Skeletal muscle tissue (tissue), 4 donors: ENCODE results near the gene REN. TPM values are rescaled to one million over a fixed set of nuclear protein-coding genes. Genes with fewer than 3 reads are reported as not detected.

Experiments
- H3K27ac ChIP-seq: one replicate; pipeline ENCODE4 v1.7.0; 2013; ENCODE audit warnings: mild to moderate bottlenecking, low read depth, low read length, inconsistent platforms
- H3K27me3 ChIP-seq, 3 donors: one replicate each; pipeline ENCODE4 v1.7.0; 2013; ENCODE audit warnings: low read length in 3 of 3; ENCODE audit not compliant: control insufficient read depth in 3 of 3, insufficient read depth in 3 of 3
- H3K36me3 ChIP-seq, 3 donors: one replicate each; pipeline ENCODE4 v1.7.0; 2013; ENCODE audit warnings: low read length in 3 of 3; ENCODE audit not compliant: control insufficient read depth in 3 of 3, insufficient read depth in 3 of 3
- H3K4me1 ChIP-seq, 3 donors: one replicate each; pipeline ENCODE4 v1.7.0; 2013; ENCODE audit warnings: low read length in 3 of 3, mild to moderate bottlenecking in 3 of 3; ENCODE audit not compliant: control insufficient read depth in 3 of 3, insufficient read depth in 3 of 3
- H3K4me3 ChIP-seq, 3 donors: one replicate each; pipeline ENCODE4 v1.7.0; 2013; ENCODE audit warnings: low read length in 3 of 3
- H3K9ac ChIP-seq, 3 donors: one replicate each; pipeline ENCODE4 v1.7.0; 2013; ENCODE audit warnings: low read length in 3 of 3, mild to moderate bottlenecking in 3 of 3, moderate library complexity in 2 of 3, low read depth in 1 of 3
- H3K9me3 ChIP-seq, 3 donors: one replicate each; pipeline ENCODE4 v1.7.0; 2013; ENCODE audit warnings: low read length in 3 of 3; ENCODE audit not compliant: control insufficient read depth in 3 of 3
- total RNA-seq: library from RNA; depleted of rRNA; stranded (reverse); fragments of >200 nt; gene quantifications from one replicate; pipeline ENCODE4 v1.2.3, GENCODE V29; 2014
- donor health status: Osteomylitis.

REN gene
- total RNA-seq = not detected

GRCh38 chr1:204166219-204166618, at the start of gene REN:
TSS of gene REN (minus strand) at chr1:204166337. CDS start at chr1:204166293, 44 bp downstream.
- no peak within 1 kb of the TSS for H3K9ac ChIP-seq
- H3K27ac ChIP-seq = no peak within 1 kb of the TSS
- peaks cover 0 to 4% (median 3%) of the 10 kb centered on the region in 3 donors for H3K4me1 ChIP-seq
- no peaks in the 10 kb centered on the region for H3K36me3 ChIP-seq
- peaks cover 6 to 15% (median 7%) of the 10 kb centered on the region in 3 donors for H3K27me3 ChIP-seq
- H3K4me3 ChIP-seq = no peak within 1 kb of the TSS
- peaks cover 0 to 8% (median 0%) of the 10 kb centered on the region in 3 donors for H3K9me3 ChIP-seq

DNA sequence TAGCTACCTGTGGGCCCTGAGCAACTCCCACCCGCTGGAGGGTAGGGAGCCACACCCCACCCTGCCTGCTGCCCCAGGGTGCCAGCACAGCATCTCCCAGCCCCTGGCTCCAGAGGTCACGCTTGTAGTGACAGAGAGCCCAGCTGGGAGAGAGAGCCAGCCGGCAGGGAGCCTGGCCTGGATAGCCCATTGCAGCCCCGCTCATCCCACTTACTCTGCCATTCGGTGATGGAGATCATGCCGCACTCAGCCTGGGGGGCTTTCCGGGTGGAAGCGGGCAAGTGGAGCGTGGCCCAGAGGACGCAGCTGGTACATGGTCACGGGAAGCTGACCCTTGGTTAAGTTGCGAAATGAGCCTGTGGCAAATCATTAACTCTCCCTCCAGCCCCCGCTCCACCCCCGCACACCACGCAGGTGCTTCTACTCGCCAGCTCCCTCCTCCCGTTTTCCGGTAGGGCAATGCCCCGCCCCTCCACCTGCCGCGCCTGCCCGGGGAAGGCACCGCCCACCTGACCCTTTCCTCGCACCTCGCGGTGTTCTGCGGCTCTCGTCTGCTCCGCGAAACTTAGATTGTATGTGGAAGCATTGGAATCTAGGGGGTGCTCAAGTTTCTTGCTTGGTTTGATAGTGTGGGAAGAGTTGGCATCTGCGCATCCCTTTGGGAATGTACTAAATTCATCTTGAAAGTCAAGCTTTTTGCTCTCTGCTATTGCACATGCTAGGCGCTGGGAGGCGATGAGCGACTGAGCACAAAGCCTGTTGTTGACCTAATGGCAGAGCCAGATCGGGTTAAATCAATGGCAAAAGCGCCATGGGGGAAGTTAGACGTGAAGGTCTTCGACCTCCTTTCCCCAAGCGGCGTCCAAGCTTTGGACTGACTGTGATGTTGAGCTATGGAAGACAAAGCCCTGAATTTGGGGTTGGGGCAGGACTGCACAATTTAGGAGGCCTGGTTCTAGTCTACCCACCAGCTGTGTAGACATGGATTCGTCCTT, 47.8 kb upstream of the REN start, which contains the start of gene GOLT1A:
TSS of gene GOLT1A (minus strand) at position 321 of the 995 bp plus-strand sequence. CDS start at position 239, 82 bp downstream.
- no peak within 1 kb of the TSS for H3K27ac ChIP-seq
- H3K36me3 ChIP-seq = no peaks in the 10 kb centered on the region
- peaks cover 5 to 11% (median 10%) of the 10 kb centered on the region in 3 donors for H3K4me1 ChIP-seq
- peak within 1 kb of the TSS in 1 of 3 donors; percentile 25 for H3K9ac ChIP-seq
- no peaks in the 10 kb centered on the region for H3K9me3 ChIP-seq
- peak within 1 kb of the TSS; percentile 14 to 56 (median 17) for H3K4me3 ChIP-seq
- peaks cover 9 to 14% (median 12%) of the 10 kb centered on the region in 3 donors for H3K27me3 ChIP-seq

DNA sequence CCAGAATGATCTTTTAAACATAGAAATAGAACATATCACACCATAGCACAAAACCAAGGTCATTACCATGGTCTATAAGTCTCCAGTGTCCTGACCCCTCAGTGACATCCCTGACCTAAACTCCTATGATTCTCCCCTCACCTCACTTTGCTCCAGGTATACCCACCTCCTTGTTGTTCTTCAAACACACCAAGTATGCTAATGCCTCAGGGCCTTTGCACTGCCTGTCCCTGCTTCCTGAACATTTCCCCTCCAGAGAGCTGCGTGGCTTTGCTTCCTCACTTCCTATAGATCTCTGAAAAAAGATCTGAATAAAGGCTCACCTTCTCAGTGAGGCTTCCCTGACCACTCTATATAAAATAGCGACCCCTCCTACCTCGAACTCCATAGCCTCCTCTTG, 46.6 kb upstream of the REN start:
- Histone ChIP-seq H3K36me3 (no peaks in the 10 kb centered on the region), H3K9me3 (no peaks in the 10 kb centered on the region), H3K9ac (no peak overlapping the region), H3K27me3 (peaks cover 9 to 14% (median 12%) of the 10 kb centered on the region in 3 donors), H3K4me3 (no peak overlapping the region), H3K27ac (no peak overlapping the region), H3K4me1 (peaks cover 5 to 11% (median 10%) of the 10 kb centered on the region in 3 donors)

DNA sequence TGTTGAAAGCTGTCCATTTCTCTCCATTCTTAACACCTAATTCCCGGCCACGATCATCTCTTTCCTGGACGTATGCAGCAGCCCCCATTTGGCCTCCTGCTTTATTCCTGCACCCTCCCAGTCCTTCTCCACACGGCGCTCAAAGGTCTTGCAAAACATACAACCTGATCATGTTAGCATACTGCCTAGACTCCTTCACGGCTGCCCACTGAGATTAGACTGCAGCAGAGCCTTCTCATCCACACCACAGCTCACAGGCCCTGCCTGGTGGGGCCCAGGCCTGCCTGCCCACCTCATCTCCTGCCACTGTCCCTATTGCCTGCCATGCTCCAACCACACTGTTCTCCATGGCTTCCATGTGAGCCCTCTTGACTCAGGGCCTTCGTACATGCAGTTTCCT, 44.9 kb upstream of the REN start:
- H3K9ac ChIP-seq = no peak overlapping the region
- no peak overlapping the region for H3K4me3 ChIP-seq
- peaks cover 8 to 18% (median 15%) of the 10 kb centered on the region in 3 donors for H3K4me1 ChIP-seq
- no peaks in the 10 kb centered on the region for H3K9me3 ChIP-seq
- no peaks in the 10 kb centered on the region for H3K36me3 ChIP-seq
- H3K27ac ChIP-seq = no peak overlapping the region
- peaks cover 12 to 20% (median 12%) of the 10 kb centered on the region in 3 donors for H3K27me3 ChIP-seq

DNA sequence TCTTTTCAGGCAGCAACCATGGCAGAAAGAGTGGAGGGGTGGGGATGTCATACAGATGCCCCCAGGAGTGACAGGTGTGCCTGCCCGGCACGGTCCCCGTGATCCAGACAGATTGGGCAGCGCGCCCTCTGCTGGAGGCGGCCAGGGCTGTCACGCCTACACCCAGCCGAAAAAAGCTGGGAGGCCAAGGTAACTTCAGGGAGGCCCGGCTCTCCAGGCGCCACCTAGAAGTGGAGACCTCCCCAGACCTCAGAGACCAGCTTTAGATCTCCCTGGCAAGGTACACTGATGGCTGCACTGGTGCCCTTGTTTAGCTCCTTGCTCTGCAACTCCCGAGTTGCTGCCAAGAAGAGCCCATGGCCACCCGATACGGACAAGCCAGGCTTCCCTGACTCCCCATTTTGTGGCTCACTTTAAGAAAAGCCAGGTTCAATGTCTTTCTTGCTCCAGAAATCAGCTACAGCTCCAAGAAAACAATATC, 41.0 kb upstream of the REN start:
- Histone ChIP-seq H3K4me3 (no peak overlapping the region), H3K36me3 (no peaks in the 10 kb centered on the region), H3K27me3 (peaks cover 0 to 18% (median 7%) of the 10 kb centered on the region in 3 donors), H3K4me1 (peaks cover 3 to 7% (median 4%) of the 10 kb centered on the region in 3 donors), H3K9me3 (no peaks in the 10 kb centered on the region), H3K27ac (no peak overlapping the region), H3K9ac (peak overlapping the region in 2 of 3 donors; percentile 40 to 41)

- Histone ChIP-seq H3K27me3 (peaks cover 0 to 15% (median 10%) of the 10 kb centered on the region in 3 donors), H3K9me3 (no peaks in the 10 kb centered on the region), H3K36me3 (no peaks in the 10 kb centered on the region), H3K27ac (no peak overlapping the region), H3K4me3 (no peak overlapping the region), H3K9ac (no peak overlapping the region), H3K4me1 (peaks cover 3 to 7% (median 4%) of the 10 kb centered on the region in 3 donors)
Observed at GRCh38 chr1:204206121-204206520, 40.0 kb upstream of the REN start.

- Histone ChIP-seq H3K4me1 (peaks cover 3 to 9% (median 8%) of the 10 kb centered on the region in 3 donors), H3K27ac (no peak overlapping the region), H3K9me3 (no peaks in the 10 kb centered on the region), H3K36me3 (no peaks in the 10 kb centered on the region), H3K27me3 (peaks cover 0 to 15% (median 10%) of the 10 kb centered on the region in 3 donors), H3K9ac (no peak overlapping the region), H3K4me3 (no peak overlapping the region)
Observed at GRCh38 chr1:204205486-204205885, 39.3 kb upstream of the REN start.

DNA sequence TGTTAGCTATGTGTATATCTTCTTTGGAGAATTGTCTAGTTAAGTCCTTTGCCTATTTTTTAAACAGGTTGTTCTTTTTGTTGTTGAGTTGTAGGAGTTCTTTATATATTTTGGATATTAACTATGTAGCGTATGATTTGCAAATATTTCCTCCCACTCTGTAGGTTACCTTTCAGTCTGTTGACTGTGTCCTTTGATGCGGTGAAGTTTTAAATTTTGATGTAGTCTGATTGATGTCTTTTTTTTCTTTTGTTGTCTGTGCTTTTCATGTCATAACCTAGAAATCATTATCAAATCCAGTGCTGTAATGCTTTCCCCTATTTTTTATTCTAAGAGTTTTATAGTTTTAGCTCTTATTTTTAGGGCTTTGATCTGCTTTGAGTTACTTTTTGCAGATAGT, 38.8 kb upstream of the REN start:
- peaks cover 0 to 15% (median 10%) of the 10 kb centered on the region in 3 donors for H3K27me3 ChIP-seq
- H3K4me3 ChIP-seq = no peak overlapping the region
- H3K36me3 ChIP-seq = no peaks in the 10 kb centered on the region
- H3K4me1 ChIP-seq = peaks cover 4 to 13% (median 11%) of the 10 kb centered on the region in 3 donors
- no peaks in the 10 kb centered on the region for H3K9me3 ChIP-seq
- H3K27ac ChIP-seq = no peak overlapping the region
- no peak overlapping the region for H3K9ac ChIP-seq

DNA sequence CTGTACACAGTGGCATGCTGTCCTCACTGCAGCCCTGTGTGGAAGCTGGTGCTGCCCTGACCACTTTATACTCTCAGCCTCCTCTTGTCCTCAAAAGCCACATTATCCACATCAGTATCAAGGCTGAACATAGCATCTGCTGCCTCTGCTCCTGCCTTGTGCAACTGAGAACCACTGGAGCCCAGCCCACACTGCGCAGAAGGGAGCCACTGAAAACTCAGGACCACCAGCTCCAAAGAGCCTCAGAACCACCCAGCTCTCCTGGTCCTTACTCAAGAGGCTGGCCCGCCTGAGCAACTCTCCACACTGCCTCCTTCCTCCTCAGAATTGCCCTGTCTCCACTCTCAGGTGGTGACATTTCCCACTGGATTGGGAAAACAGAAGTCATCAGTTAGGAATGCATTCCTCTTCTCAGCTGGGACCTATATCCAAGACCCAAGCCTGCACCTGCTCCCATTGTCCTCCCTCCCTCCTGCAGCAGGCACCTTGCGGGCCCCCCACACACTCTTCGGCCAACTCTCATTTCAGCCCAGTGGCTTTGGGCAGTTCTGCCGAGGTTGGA, 37.1 kb upstream of the REN start:
- H3K9ac ChIP-seq = no peak overlapping the region
- no peaks in the 10 kb centered on the region for H3K9me3 ChIP-seq
- peaks cover 19 to 29% (median 28%) of the 10 kb centered on the region in 3 donors for H3K4me1 ChIP-seq
- H3K27me3 ChIP-seq = peaks cover 0 to 15% (median 10%) of the 10 kb centered on the region in 3 donors
- H3K4me3 ChIP-seq = no peak overlapping the region
- H3K36me3 ChIP-seq = no peaks in the 10 kb centered on the region
- no peak overlapping the region for H3K27ac ChIP-seq
